Dendritic cell treated with granulocyte-macrophage colony-stimulating factor and Interleukin-4, amounts not matched to agents 40 ng/mL and 50 ng/mL, for 4 days (primary cell): ENCODE data around the gene CAVIN1.
A peak's percentile ranks its signal among the peaks of the same experiment; 100 is the strongest.
"Not testable (repeated sequence)": the region's sequence is repeated elsewhere in the genome, so short reads cannot be mapped to it uniquely, and the experiment has no call there.

Experiments
- H3K27ac Mint-ChIP-seq: one replicate; pipeline ENCODE4 v1.8.0; 2022; ENCODE audit warnings: mild to moderate bottlenecking, mixed read lengths
- H3K27me3 Mint-ChIP-seq: one replicate; pipeline ENCODE4 v1.8.0; 2022; ENCODE audit warnings: mild to moderate bottlenecking, mixed read lengths
- H3K36me3 Mint-ChIP-seq: one replicate; pipeline ENCODE4 v1.8.0; 2022; ENCODE audit warnings: low read depth, mixed read lengths
- H3K4me1 Mint-ChIP-seq: one replicate; pipeline ENCODE4 v1.8.0; 2022; ENCODE audit warnings: low read depth, mixed read lengths
- H3K4me3 Mint-ChIP-seq: one replicate; pipeline ENCODE4 v1.8.0; 2022; ENCODE audit warnings: mild to moderate bottlenecking, moderate library complexity, mixed read lengths
- H3K9me3 Mint-ChIP-seq: one replicate; pipeline ENCODE4 v1.8.0; 2022; ENCODE audit warnings: mixed read lengths
- intact Hi-C: fragments of 100-400 bp; cut with micrococcal nuclease; formaldehyde crosslinking; loops from one replicate; pipeline ENCODE4 v1.15.0; 2022

Gene CAVIN1

GRCh38 chr17:42389135-42389417 lies 34.0 kb downstream of the CAVIN1 start:
- Mint-ChIP-seq H3K36me3 (peaks cover 31% of the 10 kb centered on the region), H3K27me3 (peaks cover 2% of the 10 kb centered on the region), H3K4me1 (peaks cover 40% of the 10 kb centered on the region), H3K9me3 (no peaks in the 10 kb centered on the region), H3K27ac (peak overlapping the region; percentile 100), H3K4me3 (peak overlapping the region; percentile 97)
- intact Hi-C loops = loop anchor here (2.0 kb wide), 1 partner anchor 68 kb away; no protein-coding TSS in a partner anchor

GRCh38 chr17:42388381-42389134 lies 34.5 kb downstream of the CAVIN1 start, which contains the start of gene STAT3:
TSS of gene STAT3 (minus strand) at chr17:42388442. CDS start at chr17:42348516, 39,926 bp downstream.
- Mint-ChIP-seq H3K27me3 (peaks cover 2% of the 10 kb centered on the region), H3K4me1 (peaks cover 40% of the 10 kb centered on the region), H3K9me3 (no peaks in the 10 kb centered on the region), H3K36me3 (peaks cover 36% of the 10 kb centered on the region), H3K4me3 (peak within 1 kb of the TSS; percentile 97), H3K27ac (peak within 1 kb of the TSS; percentile 100)
- intact Hi-C loops = loop anchor here (2.0 kb wide), 1 partner anchor 68 kb away; no protein-coding TSS in a partner anchor

- intact Hi-C loops = loop anchor here (2.0 kb wide), 1 partner anchor 69 kb away; no protein-coding TSS in a partner anchor
- no peaks in the 10 kb centered on the region for H3K9me3 Mint-ChIP-seq
- peak overlapping the region; percentile 100 for H3K27ac Mint-ChIP-seq
- peaks cover 41% of the 10 kb centered on the region for H3K36me3 Mint-ChIP-seq
- H3K4me1 Mint-ChIP-seq = peaks cover 43% of the 10 kb centered on the region
- H3K4me3 Mint-ChIP-seq = peak overlapping the region; percentile 97
- H3K27me3 Mint-ChIP-seq = peaks cover 2% of the 10 kb centered on the region
Measured at GRCh38 chr17:42387661-42388380, 35.2 kb downstream of the CAVIN1 start.

- peaks cover 2% of the 10 kb centered on the region for H3K27me3 Mint-ChIP-seq
- peaks cover 47% of the 10 kb centered on the region for H3K4me1 Mint-ChIP-seq
- peak overlapping the region; percentile 97 for H3K4me3 Mint-ChIP-seq
- H3K36me3 Mint-ChIP-seq = peaks cover 47% of the 10 kb centered on the region
- no peaks in the 10 kb centered on the region for H3K9me3 Mint-ChIP-seq
- intact Hi-C loops = no loop called here
- peak overlapping the region; percentile 100 for H3K27ac Mint-ChIP-seq
Measured at GRCh38 chr17:42386777-42387657, 36.0 kb downstream of the CAVIN1 start.

GRCh38 chr17:42381898-42382297 lies 41.2 kb downstream of the CAVIN1 start:
- Mint-ChIP-seq H3K27me3 (no peaks in the 10 kb centered on the region), H3K4me1 (peaks cover 59% of the 10 kb centered on the region), H3K27ac (no peak overlapping the region), H3K9me3 (no peaks in the 10 kb centered on the region), H3K4me3 (no peak overlapping the region), H3K36me3 (peaks cover 41% of the 10 kb centered on the region)
- intact Hi-C loops = no loop called here

- intact Hi-C loops = no loop called here
- no peak overlapping the region for H3K27ac Mint-ChIP-seq
- no peak overlapping the region for H3K4me3 Mint-ChIP-seq
- no peaks in the 10 kb centered on the region for H3K9me3 Mint-ChIP-seq
- H3K36me3 Mint-ChIP-seq = peaks cover 35% of the 10 kb centered on the region
- peaks cover 52% of the 10 kb centered on the region for H3K4me1 Mint-ChIP-seq
- no peaks in the 10 kb centered on the region for H3K27me3 Mint-ChIP-seq
Measured at GRCh38 chr17:42380935-42381334, 42.1 kb downstream of the CAVIN1 start.

- intact Hi-C loops = no loop called here
- peaks cover 46% of the 10 kb centered on the region for H3K4me1 Mint-ChIP-seq
- peak overlapping the region; percentile 50 for H3K27ac Mint-ChIP-seq
- H3K9me3 Mint-ChIP-seq = no peaks in the 10 kb centered on the region
- peak overlapping the region; percentile 39 for H3K4me3 Mint-ChIP-seq
- peaks cover 29% of the 10 kb centered on the region for H3K36me3 Mint-ChIP-seq
- H3K27me3 Mint-ChIP-seq = no peaks in the 10 kb centered on the region
Measured at GRCh38 chr17:42378959-42379594, 44.0 kb downstream of the CAVIN1 start.

GRCh38 chr17:42378359-42378958 lies 44.6 kb downstream of the CAVIN1 start:
- H3K27me3 Mint-ChIP-seq = no peaks in the 10 kb centered on the region
- H3K36me3 Mint-ChIP-seq = peaks cover 24% of the 10 kb centered on the region
- intact Hi-C loops = no loop called here
- peak overlapping the region; percentile 21 for H3K4me3 Mint-ChIP-seq
- peaks cover 46% of the 10 kb centered on the region for H3K4me1 Mint-ChIP-seq
- no peaks in the 10 kb centered on the region for H3K9me3 Mint-ChIP-seq
- peak overlapping the region; percentile 50 for H3K27ac Mint-ChIP-seq

- no peak overlapping the region for H3K4me3 Mint-ChIP-seq
- H3K27me3 Mint-ChIP-seq = no peaks in the 10 kb centered on the region
- intact Hi-C loops = no loop called here
- H3K36me3 Mint-ChIP-seq = peaks cover 34% of the 10 kb centered on the region
- no peaks in the 10 kb centered on the region for H3K9me3 Mint-ChIP-seq
- peaks cover 27% of the 10 kb centered on the region for H3K4me1 Mint-ChIP-seq
- H3K27ac Mint-ChIP-seq = no peak overlapping the region
Measured at GRCh38 chr17:42373896-42374295, 49.2 kb downstream of the CAVIN1 start.

- Mint-ChIP-seq H3K4me3 (no peak overlapping the region), H3K4me1 (peaks cover 25% of the 10 kb centered on the region), H3K36me3 (peaks cover 27% of the 10 kb centered on the region), H3K9me3 (no peaks in the 10 kb centered on the region), H3K27ac (no peak overlapping the region), H3K27me3 (no peaks in the 10 kb centered on the region)
- intact Hi-C loops = no loop called here
Measured at GRCh38 chr17:42372142-42372541, 50.9 kb downstream of the CAVIN1 start.

GRCh38 chr17:42368797-42369561 lies 54.1 kb downstream of the CAVIN1 start:
- H3K27me3 Mint-ChIP-seq, H3K4me3 Mint-ChIP-seq, H3K27ac Mint-ChIP-seq, intact Hi-C loops, H3K9me3 Mint-ChIP-seq: not testable (repeated sequence)
- Mint-ChIP-seq H3K4me1 (peaks cover 52% of the 10 kb centered on the region), H3K36me3 (peaks cover 27% of the 10 kb centered on the region)

- H3K9me3 Mint-ChIP-seq, intact Hi-C loops, H3K4me3 Mint-ChIP-seq, H3K27me3 Mint-ChIP-seq, H3K27ac Mint-ChIP-seq: not testable (repeated sequence)
- H3K36me3 Mint-ChIP-seq = peaks cover 24% of the 10 kb centered on the region
- H3K4me1 Mint-ChIP-seq = peaks cover 58% of the 10 kb centered on the region
Measured at GRCh38 chr17:42368310-42368709, 54.7 kb downstream of the CAVIN1 start.
